IMR-90 (cell line): ENCODE results near the gene FOXP1.

ENCODE experiments used
- BHLHE40 ChIP-seq: fragments of 150-350 bp; IDR thresholded peaks from 2 replicates; pipeline ENCODE4 v1.6.1; 2016; ENCODE audit warnings: mild to moderate bottlenecking, low read depth, low read length
- TF ChIP-seq, protein P1 (sequence below): conservative IDR thresholded peaks from 2 replicates; pipeline ENCODE4 v1.5.1; 2012; ENCODE audit warnings: mild to moderate bottlenecking, low read depth, low read length, improper control_type of control experiment

DNA sequence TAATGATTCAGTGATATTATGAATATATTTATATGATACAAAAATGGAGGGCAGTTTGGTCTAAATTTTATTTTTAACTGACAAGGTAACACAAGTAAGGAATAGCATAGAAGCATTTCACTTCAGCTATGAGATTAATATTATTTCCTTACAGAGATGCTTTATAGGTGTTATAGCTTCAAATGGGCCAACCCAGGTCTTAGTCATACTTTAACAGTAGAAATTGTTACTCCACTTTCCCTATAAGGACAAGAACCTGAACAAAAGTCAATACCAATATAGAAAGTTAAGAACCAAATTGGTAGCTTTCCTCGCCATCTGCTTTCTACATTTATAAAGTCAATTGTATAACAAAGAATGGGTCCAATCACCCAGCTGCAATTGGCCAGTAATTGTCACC is 570.6 kb downstream of the FOXP1 start:
- TF ChIP-seq, protein P1, sequence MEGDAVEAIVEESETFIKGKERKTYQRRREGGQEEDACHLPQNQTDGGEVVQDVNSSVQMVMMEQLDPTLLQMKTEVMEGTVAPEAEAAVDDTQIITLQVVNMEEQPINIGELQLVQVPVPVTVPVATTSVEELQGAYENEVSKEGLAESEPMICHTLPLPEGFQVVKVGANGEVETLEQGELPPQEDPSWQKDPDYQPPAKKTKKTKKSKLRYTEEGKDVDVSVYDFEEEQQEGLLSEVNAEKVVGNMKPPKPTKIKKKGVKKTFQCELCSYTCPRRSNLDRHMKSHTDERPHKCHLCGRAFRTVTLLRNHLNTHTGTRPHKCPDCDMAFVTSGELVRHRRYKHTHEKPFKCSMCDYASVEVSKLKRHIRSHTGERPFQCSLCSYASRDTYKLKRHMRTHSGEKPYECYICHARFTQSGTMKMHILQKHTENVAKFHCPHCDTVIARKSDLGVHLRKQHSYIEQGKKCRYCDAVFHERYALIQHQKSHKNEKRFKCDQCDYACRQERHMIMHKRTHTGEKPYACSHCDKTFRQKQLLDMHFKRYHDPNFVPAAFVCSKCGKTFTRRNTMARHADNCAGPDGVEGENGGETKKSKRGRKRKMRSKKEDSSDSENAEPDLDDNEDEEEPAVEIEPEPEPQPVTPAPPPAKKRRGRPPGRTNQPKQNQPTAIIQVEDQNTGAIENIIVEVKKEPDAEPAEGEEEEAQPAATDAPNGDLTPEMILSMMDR, result no peak
- TF ChIP-seq BHLHE40, result no peak
